Measurements from ENCODE around the gene DNASE1L2. TPM values are rescaled to one million over a fixed set of nuclear protein-coding genes. Genes with fewer than 3 reads are reported as not detected.

Gene DNASE1L2
- total and polyA plus RNA-seq, 10 of the 15 experiments (the other 5 are each of a cell fraction or from before 2014, with no cell fraction given): 0.06 to 1.5 (median 0.29) TPM

DNA sequence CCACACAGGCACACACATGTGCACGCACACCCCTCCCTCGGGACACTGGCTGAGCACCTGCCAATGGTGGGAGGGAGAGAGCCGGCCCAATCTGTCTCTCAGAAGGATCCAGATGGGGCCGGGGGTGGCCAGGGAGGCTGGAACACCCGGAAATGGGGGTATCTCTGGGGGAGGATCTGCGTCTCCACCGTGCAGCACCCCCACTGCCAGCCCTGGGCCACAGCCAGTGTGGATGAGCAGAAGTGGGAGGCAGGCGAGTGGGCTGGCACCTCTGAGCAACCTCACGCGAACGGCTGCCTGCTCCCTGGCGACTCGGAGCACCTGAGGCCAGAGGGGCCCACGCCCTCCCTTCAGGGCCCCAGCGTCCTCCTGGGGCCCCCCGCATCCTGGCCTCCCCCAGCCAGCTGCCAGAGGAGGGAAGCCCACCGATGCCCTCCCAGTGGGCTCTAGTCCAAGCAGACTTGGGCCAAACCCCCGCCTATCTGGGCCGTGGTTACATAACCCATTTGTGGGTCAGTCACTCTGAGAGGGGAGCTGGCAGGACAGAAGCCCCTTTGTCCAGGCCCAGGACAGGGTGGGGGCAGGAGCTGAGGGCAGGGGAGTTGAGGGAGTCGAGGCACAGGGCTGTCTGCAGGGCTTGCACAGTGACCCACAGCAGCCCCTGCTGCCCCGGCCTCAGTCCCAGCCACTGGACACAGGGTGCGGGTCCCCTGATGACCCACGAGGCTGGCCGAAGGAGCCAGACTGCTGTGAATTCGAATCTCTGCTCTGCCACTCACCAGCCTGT, 45.4 kb upstream of the DNASE1L2 start:
- Histone ChIP-seq H3K27me3 (replicated peaks in 1 of 2; ENCODE audit: control insufficient read depth in 2 of 2, insufficient read depth in 2 of 2, low read length in 1 of 2) (peaks cover 7 to 8% of the 10 kb centered on the region in 2 experiments), H3K4me1 (ENCODE audit: control insufficient read depth, insufficient read depth, low read length) (no peaks in the 10 kb centered on the region; the same call in 1 of the 2 replicates), H4K20me1 (ENCODE audit: control insufficient read depth, insufficient read depth) (no peaks in the 10 kb centered on the region), H3K9ac (ENCODE audit: control insufficient read depth, insufficient read depth, low read length) (no peak overlapping the region), H3K4me3 (no peak overlapping the region), H3K79me2 (ENCODE audit: control insufficient read depth, insufficient read depth, low read length) (no peaks in the 10 kb centered on the region), H3K36me3 (ENCODE audit: control insufficient read depth in 2 of 2, insufficient read depth in 2 of 2, low read length in 1 of 2) (no peaks in the 10 kb centered on the region), H2AFZ (ENCODE audit: control insufficient read depth, low read depth, low read length) (no peak overlapping the region), H3K4me2 (ENCODE audit: control insufficient read depth, insufficient read depth) (no peak overlapping the region), H3K27ac (ENCODE audit: control insufficient read depth, insufficient read depth) (no peak overlapping the region), H3K9me3 (replicated peaks; ENCODE audit: control insufficient read depth, insufficient read depth, low read length) (no peaks in the 10 kb centered on the region)
- ATAC-seq (no peak), DNase-seq (ENCODE audit: low read depth, low spot score) (no peak), FAIRE-seq (no peak)
- intact Hi-C loops (cut with micrococcal nuclease; ENCODE audit: unreplicated experiment) (no loop called here), in situ Hi-C loops (cut with MboI) (no loop called here)
- no peak for TF ChIP-seq ZNF207 (IDR thresholded peaks at IDR 0.05; ENCODE audit: borderline replicate concordance)
- TF ChIP-seq TCF3 (IDR thresholded peaks at IDR 0.05; ENCODE audit: borderline replicate concordance, insufficient read depth, low read depth, low read length): no peak
- no peak for TF ChIP-seq RELB (IDR thresholded peaks at IDR 0.05; ENCODE audit: low read depth)
- no peak for TF ChIP-seq NR2C2 (IDR thresholded peaks at IDR 0.05; ENCODE audit: borderline replicate concordance, control insufficient read depth, insufficient read length, low read depth)
- TF ChIP-seq, protein P1, sequence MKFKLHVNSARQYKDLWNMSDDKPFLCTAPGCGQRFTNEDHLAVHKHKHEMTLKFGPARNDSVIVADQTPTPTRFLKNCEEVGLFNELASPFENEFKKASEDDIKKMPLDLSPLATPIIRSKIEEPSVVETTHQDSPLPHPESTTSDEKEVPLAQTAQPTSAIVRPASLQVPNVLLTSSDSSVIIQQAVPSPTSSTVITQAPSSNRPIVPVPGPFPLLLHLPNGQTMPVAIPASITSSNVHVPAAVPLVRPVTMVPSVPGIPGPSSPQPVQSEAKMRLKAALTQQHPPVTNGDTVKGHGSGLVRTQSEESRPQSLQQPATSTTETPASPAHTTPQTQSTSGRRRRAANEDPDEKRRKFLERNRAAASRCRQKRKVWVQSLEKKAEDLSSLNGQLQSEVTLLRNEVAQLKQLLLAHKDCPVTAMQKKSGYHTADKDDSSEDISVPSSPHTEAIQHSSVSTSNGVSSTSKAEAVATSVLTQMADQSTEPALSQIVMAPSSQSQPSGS (IDR thresholded peaks at IDR 0.05; ENCODE audit: low read length): no peak
- TF ChIP-seq, protein P2, sequence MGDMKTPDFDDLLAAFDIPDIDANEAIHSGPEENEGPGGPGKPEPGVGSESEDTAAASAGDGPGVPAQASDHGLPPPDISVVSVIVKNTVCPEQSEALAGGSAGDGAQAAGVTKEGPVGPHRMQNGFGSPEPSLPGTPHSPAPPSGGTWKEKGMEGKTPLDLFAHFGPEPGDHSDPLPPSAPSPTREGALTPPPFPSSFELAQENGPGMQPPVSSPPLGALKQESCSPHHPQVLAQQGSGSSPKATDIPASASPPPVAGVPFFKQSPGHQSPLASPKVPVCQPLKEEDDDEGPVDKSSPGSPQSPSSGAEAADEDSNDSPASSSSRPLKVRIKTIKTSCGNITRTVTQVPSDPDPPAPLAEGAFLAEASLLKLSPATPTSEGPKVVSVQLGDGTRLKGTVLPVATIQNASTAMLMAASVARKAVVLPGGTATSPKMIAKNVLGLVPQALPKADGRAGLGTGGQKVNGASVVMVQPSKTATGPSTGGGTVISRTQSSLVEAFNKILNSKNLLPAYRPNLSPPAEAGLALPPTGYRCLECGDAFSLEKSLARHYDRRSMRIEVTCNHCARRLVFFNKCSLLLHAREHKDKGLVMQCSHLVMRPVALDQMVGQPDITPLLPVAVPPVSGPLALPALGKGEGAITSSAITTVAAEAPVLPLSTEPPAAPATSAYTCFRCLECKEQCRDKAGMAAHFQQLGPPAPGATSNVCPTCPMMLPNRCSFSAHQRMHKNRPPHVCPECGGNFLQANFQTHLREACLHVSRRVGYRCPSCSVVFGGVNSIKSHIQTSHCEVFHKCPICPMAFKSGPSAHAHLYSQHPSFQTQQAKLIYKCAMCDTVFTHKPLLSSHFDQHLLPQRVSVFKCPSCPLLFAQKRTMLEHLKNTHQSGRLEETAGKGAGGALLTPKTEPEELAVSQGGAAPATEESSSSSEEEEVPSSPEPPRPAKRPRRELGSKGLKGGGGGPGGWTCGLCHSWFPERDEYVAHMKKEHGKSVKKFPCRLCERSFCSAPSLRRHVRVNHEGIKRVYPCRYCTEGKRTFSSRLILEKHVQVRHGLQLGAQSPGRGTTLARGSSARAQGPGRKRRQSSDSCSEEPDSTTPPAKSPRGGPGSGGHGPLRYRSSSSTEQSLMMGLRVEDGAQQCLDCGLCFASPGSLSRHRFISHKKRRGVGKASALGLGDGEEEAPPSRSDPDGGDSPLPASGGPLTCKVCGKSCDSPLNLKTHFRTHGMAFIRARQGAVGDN (IDR thresholded peaks at IDR 0.05): no peak
- no peak for TF ChIP-seq ATF3 (IDR thresholded peaks at IDR 0.05; ENCODE audit: borderline replicate concordance, extremely low read depth, low read depth, low read length)
- TF ChIP-seq SUZ12 (IDR thresholded peaks at IDR 0.05; ENCODE audit: unreplicated experiment): no peak
- TF ChIP-seq IRF3 (IDR thresholded peaks at IDR 0.05): no peak
- ChIA-PET POLR2A (no interaction called here), CTCF (no interaction called here), RAD21 (ENCODE audit: unreplicated experiment) (no interaction called here), SMC1A (ENCODE audit: uncharacterized antibody, unreplicated experiment) (no interaction called here)
- WGBS (ENCODE audit: insufficient coverage, insufficient replicate concordance, low lambda C conversion rate, missing lambda C conversion rate): 31% methylated on average over 22 of the region's 25 CpGs
- BruUV-seq (replicated peaks): no TSS peak

Measured in GM12878 (cell line).